ENCODE results near the gene LRRC17. TPM values are rescaled to one million over a fixed set of nuclear protein-coding genes. Genes with fewer than 3 reads are reported as not detected.

LRRC17 gene
- total and polyA plus RNA-seq, 9 of the 15 experiments (the other 6 are each of a cell fraction or from before 2014, with no cell fraction given), result 0.03 to 0.18 (median 0.12) TPM; not detected in 5

DNA sequence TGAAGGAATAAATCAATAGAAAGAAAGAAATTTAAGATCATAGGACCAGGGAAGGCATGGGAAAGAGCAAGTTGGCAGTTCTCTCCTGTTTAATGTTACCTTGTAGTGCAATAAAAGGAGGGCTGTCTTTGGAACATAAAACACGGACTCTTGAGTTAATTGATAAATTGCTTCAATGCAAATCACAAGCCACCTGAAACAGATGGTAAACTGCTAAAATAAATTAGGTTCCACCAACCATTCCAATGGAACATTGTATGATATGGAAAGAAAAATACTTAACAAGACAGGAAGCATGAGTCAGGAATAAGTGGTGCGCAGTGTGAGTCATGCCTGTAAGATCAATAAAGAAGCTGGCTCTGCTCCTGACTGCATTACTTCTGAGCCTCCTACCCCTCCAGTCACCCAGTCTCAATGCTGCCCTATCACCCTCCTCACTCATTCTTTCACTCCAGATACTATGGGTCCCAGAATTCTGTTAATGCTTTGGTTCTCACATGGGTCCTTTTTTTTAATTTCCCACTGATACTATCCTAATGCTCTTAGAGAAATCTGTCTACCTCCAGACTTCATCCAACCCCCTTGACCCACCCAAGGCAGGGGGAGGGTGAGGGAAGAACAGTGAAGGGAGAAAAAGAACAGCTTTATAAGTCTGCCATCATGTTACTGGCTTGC is 78.9 kb downstream of the LRRC17 start (continued):
- TF ChIP-seq ZC3H11A (IDR thresholded peaks at IDR 0.05; ENCODE audit: low read depth, low read length) (no peak), SAFB2 (IDR thresholded peaks at IDR 0.05; ENCODE audit: borderline replicate concordance, low read depth, low read length, severe bottlenecking) (no peak), RBM14 (IDR thresholded peaks at IDR 0.05; ENCODE audit: borderline replicate concordance, insufficient read depth, low read depth, low read length) (no peak), NR4A1 (CRISPR knock-in tag; IDR thresholded peaks at IDR 0.05) (no peak), NR4A1 (tag; IDR thresholded peaks at IDR 0.05) (peak; percentile 30; the same call in 1 of the 2 replicates), ZNF507 (tag; conservative IDR thresholded peaks at IDR 0.05) (no peak), HDAC3 (IDR thresholded peaks at IDR 0.05; ENCODE audit: borderline replicate concordance, partially characterized antibody) (peak; percentile 46), BRD9 (IDR thresholded peaks at IDR 0.05; ENCODE audit: low read depth, partially characterized antibody) (peak; percentile 85), ZNF444 (CRISPR knock-in tag; IDR thresholded peaks at IDR 0.05) (no peak), ZNF436 (CRISPR knock-in tag; IDR thresholded peaks at IDR 0.05) (no peak), ZNF316 (IDR thresholded peaks at IDR 0.05) (peak; percentile 93), TEAD4 (IDR thresholded peaks at IDR 0.05; ENCODE audit: low read length) (peak; percentile 58; the same call in 1 of the 2 replicates), TEAD4 (CRISPR knock-in tag; IDR thresholded peaks at IDR 0.05; ENCODE audit: borderline replicate concordance) (no peak), ZNF175 (CRISPR knock-in tag; IDR thresholded peaks at IDR 0.05; ENCODE audit: low read depth) (peak; percentile 100), CC2D1A (IDR thresholded peaks at IDR 0.05) (peak; percentile 27; the same call in 1 of the 2 replicates), PPARD (CRISPR knock-in tag; IDR thresholded peaks at IDR 0.05) (0 out of 2 replicates have a peak, but pooled peaks have one; percentile 28), HDAC2 (IDR thresholded peaks at IDR 0.05) (peak; percentile 54; the same call in 1 of the 2 replicates), ZEB2 (IDR thresholded peaks at IDR 0.05) (no peak), EZH2 (IDR thresholded peaks at IDR 0.05; ENCODE audit: borderline replicate concordance, low read depth, low read length) (no peak), SMC3 (conservative IDR thresholded peaks at IDR 0.05; ENCODE audit: insufficient read depth, low read depth, low read length) (no peak), GABPB1 (CRISPR knock-in tag; IDR thresholded peaks at IDR 0.05) (peak; percentile 14; the same call in 1 of the 2 replicates), YY1 (IDR thresholded peaks at IDR 0.05; ENCODE audit: borderline replicate concordance in 1 of 3, control insufficient read depth in 1 of 3, extremely low read depth in 1 of 3, insufficient read depth in 3 of 3, insufficient read length in 1 of 3, insufficient replicate concordance in 2 of 3, low read depth in 1 of 3, low read length in 2 of 3) (no peak), HNRNPH1 (optimal IDR thresholded peaks at IDR 0.05; ENCODE audit: low read depth, low read length) (no peak), SREBF2 (CRISPR knock-in tag; IDR thresholded peaks at IDR 0.05) (no peak), BRCA1 (IDR thresholded peaks at IDR 0.05) (no peak), BRCA1 (CRISPR knock-in tag; IDR thresholded peaks at IDR 0.05) (no peak), ZNF431 (CRISPR knock-in tag; IDR thresholded peaks at IDR 0.05) (no peak), ZNF133 (CRISPR knock-in tag; IDR thresholded peaks at IDR 0.05) (no peak), GATAD2B (IDR thresholded peaks at IDR 0.05; ENCODE audit: borderline replicate concordance) (peak; percentile 90; the same call in 1 of the 2 replicates), LEF1 (IDR thresholded peaks at IDR 0.05) (peak; percentile 62; the same call in 1 of the 2 replicates)
- TF ChIP-seq, protein P1, sequence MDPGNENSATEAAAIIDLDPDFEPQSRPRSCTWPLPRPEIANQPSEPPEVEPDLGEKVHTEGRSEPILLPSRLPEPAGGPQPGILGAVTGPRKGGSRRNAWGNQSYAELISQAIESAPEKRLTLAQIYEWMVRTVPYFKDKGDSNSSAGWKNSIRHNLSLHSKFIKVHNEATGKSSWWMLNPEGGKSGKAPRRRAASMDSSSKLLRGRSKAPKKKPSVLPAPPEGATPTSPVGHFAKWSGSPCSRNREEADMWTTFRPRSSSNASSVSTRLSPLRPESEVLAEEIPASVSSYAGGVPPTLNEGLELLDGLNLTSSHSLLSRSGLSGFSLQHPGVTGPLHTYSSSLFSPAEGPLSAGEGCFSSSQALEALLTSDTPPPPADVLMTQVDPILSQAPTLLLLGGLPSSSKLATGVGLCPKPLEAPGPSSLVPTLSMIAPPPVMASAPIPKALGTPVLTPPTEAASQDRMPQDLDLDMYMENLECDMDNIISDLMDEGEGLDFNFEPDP (CRISPR knock-in tag; IDR thresholded peaks at IDR 0.05), result 0 out of 2 replicates have a peak, but pooled peaks have one; percentile 7
